NCI-H526 (cell line): ENCODE data around the gene INF2.
"Not testable (repeated sequence)": the region's sequence is repeated elsewhere in the genome, so short reads cannot be mapped to it uniquely, and the experiment has no call there.

ENCODE experiments used
- DNase-seq, 2 experiments: peaks; one replicate each; lab custom pipeline; 2025; lab: John Stamatoyannopoulos, UW

INF2 gene

GRCh38 chr14:104734991-104735779 is 45.8 kb downstream of the INF2 start:
- no peak for DNase-seq

DNA sequence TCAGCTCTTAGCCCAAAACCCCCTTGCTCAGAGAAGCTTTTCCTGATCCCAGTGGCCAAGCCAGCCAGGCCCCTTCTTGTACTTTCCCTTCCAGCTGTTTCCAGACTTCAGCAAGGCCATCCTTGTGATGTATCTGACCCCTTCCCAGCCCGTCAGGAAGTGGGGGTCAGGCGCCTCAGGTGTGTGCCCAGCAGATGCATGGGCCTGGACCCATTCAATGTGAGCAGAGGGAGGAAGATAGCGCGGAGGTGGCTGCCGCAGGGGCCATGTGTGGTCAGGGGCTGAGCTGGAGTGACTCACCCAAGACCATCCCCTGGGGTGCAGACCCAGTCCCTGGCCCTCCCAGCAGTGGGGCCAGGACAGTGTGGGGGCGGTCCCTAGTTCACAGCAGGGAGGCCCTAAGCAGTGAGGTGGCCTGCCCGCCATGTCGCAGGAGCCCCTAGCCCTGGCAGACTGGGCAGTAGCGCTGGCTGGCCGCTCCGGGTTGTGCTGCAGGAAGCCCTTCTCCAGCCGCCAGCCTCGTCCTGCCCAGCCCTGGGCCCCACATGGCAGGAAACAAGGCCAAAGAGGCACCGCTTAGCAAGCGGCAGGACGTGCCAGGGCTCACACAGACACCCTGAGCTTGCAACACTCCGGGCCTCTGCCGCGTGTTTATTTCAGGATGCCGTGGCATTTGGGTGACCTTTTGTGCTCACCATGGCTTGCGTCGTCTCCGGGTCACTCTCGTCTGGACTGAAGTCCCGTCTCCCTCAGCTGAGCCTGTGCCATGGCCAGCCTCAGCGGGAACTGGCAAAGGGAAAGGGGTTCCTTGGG is 46.6 kb downstream of the INF2 start:
- no peak for DNase-seq

DNA sequence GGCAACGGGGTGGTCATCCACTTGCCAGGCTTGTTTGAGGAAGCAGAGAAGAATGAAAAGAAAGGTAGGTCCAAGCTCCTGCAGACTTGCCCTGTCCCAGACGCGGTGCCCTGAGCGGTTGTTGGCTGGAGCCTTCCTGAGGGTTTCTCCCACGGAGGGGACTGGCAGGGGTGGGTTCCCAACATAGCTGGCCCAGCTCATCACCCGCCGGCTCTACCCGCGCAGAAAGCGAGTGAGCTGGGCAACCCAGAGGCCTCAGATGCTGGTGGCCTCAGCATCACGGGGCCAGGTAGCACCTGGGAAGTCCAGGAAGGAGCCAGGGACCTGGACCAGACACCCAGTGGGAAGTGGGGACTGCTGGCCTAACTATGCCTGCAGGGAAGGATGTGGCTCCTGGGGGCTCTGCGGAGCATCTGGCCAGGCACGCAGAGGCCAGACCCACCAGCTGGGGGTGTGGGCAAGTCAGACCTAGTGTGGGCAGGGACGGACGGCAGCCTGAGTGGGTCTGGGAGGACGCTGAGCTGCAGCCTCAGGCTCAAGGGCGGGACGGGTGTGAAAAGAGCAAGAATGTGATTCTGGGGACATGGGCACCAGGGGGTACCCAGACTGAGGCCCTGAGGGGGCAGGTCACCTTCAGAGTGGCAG is 49.1 kb downstream of the INF2 start:
- no peak for DNase-seq

DNA sequence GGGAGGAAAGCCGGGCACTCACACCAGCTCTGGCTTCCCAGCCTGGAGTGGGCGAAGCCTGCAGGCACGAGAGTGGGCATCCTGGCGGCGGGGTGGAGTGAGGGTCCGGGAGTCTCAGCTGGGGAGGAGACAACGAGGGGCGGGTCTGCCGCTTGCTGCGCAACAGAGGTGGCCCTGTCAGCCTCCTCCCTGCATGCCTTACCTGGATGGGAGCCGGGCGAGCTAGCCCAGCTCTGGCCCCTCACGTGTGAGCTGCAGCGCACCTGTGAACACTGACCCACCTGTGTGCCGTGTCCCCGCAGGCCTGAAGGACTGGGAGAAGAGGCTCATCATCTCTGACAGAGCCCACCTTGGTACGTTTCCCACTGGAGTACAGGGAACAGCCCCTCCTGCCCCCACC is 49.6 kb downstream of the INF2 start:
- no peak for DNase-seq

DNA sequence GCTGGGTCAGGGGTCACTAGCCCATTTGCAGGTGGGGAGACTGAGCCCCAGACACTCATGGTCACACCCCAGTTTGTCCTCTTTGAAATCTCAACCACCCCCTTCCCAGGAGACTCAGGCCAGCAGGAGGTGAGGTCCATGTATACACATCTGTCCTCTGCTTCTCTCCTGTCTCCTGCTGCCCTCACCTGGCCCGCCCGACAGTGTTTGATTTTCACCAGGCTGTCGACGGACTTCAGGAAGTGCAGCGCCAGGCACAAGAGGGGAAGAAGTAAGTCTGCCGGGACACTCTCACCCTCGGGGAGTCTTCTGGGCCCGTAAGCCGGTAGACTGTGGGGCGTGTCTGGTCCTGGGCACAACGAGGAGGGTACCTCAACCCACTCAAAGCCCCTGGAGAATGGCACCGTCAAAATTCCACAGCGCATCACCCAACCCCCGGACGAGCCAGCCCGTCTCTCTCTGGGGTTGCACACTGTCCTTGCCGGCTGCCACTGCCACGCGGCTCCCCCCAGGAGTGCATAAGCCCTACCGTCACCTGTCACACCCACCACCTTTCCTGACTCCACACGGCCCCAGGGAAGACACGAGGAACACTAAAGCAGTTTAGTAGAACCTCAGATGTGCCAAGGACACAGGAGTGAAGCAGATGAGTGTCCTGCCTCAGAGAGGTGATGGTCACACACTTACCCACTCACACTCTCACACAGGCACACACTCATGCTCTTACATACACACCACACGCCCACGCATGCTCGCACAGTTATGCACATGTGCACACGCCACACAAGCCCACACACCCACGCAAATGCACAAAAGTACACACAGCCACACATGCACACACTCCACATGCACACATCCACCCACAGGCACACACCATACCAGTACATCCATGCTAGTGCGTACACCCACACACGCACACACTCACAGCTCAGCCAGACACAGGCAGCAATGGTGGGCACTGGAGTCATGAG is 50.4 kb downstream of the INF2 start:
- DNase-seq = no peak

DNA sequence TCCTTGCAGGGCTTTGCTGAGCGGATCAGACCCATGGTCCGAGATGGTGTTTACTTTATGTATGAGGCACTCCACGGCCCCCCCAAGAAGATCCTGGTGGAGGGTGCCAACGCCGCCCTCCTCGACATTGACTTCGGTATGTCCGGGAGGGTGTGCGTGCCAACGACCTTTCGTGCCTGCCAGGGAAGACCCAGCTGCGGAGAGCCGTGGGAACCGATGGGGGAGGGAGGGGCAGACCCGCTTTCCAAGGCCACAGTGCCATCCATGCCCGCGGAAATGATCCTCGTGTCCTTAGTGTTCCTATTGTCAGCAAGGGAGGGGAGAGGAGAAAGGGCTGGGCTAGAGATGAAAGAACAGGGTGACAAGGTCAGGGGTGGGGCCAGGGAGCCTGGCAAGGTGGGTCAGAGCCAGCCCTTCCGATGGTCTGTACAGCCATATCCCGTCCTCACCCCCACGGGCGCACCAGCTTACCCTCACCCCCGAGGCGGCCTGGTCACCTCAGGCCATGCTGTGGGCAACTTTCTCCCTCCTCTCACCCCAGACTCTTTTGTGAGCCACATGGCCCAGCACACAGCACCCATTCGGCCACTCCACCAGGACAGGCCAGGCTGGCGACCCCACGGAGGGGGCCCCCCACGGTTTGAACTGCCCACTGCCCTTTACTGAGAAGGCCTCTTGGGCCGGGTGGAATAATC is 51.8 kb downstream of the INF2 start:
- no peak for DNase-seq

GRCh38 chr14:104741803-104742251 is 52.4 kb downstream of the INF2 start:
- no peak for DNase-seq

- no peak for DNase-seq
These were observed 53.4 kb downstream of the INF2 start for GRCh38 chr14:104742586-104743455.

GRCh38 chr14:104743461-104744380 is 54.3 kb downstream of the INF2 start:
- no peak for DNase-seq

DNA sequence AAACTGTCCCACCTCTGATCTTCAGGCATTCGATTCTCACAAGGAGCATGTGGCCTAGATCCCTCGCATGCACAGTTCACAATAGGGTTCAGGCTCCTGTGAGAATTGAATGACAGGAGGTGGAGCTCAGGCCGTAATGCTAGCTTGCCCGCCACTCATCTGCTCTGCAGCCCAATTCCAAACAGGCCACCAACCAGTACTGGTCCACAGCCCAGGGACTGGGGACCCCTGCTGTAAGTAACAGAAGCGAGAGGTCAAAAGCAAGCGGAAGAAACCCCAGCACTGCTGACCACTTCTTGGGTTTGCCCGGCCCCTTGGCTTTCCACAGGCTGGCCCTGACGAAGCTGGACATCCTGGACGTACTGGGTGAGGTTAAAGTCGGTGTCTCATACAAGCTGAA is 55.1 kb downstream of the INF2 start:
- no peak for DNase-seq

DNA sequence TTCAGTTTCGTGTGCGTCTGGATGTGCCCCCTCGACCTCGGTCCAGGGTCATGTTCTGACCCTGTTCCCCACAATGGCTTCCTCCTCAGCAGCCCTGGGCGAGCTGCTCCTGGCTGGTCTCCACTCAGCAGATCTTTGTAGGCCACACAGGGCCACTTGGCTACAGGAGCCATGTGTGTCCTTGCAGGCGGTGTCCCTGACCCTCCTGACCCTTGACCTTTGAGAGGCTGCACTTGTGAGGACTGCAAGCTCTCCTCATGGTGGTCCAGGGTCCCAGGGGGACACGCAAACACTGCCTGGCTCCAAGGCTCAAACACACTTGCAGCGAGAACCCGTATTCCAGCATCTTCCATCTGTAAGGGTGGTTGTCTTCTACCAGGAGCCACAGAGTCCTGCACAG is 56.0 kb downstream of the INF2 start:
- DNase-seq = no peak

DNA sequence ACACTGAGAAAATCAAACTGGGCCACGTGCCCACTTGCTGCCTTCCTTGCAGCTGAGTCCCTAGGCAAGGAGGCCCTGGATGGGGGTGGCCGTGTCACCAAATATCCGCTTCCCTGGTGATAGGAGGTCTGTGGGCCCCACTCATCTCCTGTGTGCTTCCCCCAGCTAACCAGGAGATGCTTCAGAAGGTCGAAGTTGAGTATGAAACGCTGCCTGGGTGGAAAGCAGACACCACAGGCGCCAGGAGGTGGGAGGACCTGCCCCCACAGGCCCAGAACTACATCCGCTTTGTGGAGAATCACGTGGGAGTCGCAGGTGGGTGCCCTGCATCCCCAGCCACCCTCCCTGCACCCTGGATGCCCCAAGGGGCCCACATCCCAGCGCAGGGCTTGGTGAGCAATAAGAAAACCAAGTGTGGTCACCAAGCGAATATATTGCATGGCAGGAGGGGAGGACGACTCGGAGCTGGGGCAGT is 56.7 kb downstream of the INF2 start:
- DNase-seq = no peak

GRCh38 chr14:104746934-104747481 is 57.6 kb downstream of the INF2 start:
- DNase-seq = no peak

GRCh38 chr14:104747876-104748275 is 58.5 kb downstream of the INF2 start:
- DNase-seq = no peak

GRCh38 chr14:104749111-104749649 is 59.8 kb downstream of the INF2 start:
- no peak for DNase-seq

DNA sequence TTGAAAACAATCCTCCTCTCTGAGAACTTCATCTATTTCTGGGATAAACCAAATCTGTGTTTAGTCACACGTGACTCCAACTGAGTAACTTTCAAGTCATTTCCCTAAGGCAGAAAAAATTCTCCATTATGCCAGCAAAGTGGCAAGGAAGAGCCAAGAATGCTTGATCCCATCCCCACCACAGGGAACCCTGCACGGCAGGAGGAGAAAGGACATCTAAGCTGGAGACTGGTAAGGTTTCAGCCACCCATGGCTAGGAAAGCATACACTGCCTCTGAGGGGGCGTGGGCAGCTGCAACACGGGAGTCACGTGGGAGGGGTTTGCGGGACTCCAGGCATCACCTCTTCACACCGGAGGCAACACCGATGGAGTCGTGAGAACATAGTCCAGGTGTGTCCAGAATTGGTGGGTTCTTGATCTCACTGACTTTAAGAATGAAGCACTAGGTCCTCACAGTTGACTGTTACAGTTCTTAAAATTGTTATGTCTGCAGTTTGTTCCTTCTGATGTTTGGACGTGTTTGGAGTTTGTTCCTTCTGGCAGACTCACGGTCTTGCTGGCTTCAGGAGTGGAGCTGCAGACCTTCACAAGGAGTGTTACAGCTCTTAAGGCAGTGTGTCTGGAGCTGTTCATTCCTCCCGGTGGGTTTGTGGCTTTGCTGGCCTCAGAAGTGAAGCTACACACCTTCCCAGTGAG is 60.8 kb downstream of the INF2 start:
- no peak for DNase-seq

GRCh38 chr14:104750753-104751057 is 61.3 kb downstream of the INF2 start:
- not testable (repeated sequence) for DNase-seq
